ENCODE results near the gene TEX9. TPM values are rescaled to one million over a fixed set of nuclear protein-coding genes. Genes with fewer than 3 reads are reported as not detected.

Gene TEX9
- total and polyA plus RNA-seq, 4 experiments from 2014 or later, result 0.37 to 2.3 (median 2.2) TPM; not detected in 1

DNA sequence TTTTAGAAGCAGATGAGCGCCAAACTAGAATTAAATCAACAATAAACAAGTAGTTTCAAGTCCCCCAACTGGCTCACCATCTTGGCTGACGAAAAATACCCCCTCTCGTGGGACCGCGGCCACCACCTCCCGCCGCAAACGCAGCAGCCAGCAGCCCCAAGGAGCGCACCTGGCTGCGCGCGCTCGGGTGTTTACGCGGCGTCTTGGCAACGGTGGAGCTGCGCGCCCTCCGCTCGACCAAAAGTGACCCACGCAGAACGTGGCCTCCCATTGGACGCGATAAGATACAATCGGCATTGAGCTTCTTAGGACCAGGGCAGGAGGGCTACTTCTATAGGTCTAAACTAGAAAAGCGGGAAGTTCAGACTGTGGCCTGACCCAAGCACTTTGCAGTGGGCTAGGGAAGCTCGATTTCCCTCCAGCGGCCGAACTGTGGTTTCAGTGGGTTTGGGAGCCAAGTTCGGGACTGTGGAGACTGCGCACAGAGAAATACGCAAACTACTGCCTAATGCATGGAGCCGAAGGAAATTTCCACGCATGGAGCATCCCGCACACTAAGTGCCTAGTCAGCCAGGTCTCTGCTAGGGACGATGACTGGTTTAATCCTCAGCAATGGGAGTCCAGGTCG is 99.8 kb downstream of the TEX9 start, which contains the start of gene MNS1:
Gene MNS1, minus strand, starts transcription at position 245 of the 628 bp plus-strand sequence. Its CDS starts 165 bp downstream, at position 80.
- no peak within 1 kb of the TSS for H3K27ac ChIP-seq (ENCODE audit: low read depth, low read length)
- no peaks in the 10 kb centered on the region for H3K36me3 Mint-ChIP-seq
- no peaks in the 10 kb centered on the region for H3K9me3 Mint-ChIP-seq
- peak; percentile 40 to 62 (median 47) for DNase-seq
- H3K4me1 Mint-ChIP-seq, result peaks cover 17 to 22% (median 19%) of the 10 kb centered on the region in 4 donors
- H3K4me3 Mint-ChIP-seq, result peak within 1 kb of the TSS; percentile 53 to 87 (median 72)
- H3K27ac Mint-ChIP-seq, result peak within 1 kb of the TSS in 2 of 7 donors; percentile 44 to 59
- H3K36me3 ChIP-seq (ENCODE audit: insufficient read depth, low read length), result no peaks in the 10 kb centered on the region
- peaks cover 15 to 17% of the 10 kb centered on the region in 2 donors for H3K27me3 Mint-ChIP-seq
- POLR2A ChIA-PET (ENCODE audit: partially characterized antibody), result no interaction called here
- intact Hi-C loops (cut with micrococcal nuclease), result no loop called here
- H3K4me3 ChIP-seq (ENCODE audit: low read length in 2 of 2), result peak within 1 kb of the TSS in 1 of 2 donors; percentile 42
- H3K4me1 ChIP-seq (ENCODE audit: insufficient read depth, low read length), result peaks cover 14% of the 10 kb centered on the region
- no peaks in the 10 kb centered on the region for H3K9me3 ChIP-seq (ENCODE audit: control insufficient read depth in 1 of 2, low read length in 2 of 2)
- CTCF ChIA-PET (ENCODE audit: partially characterized antibody), result no interaction called here
- no peaks in the 10 kb centered on the region for H3K27me3 ChIP-seq (ENCODE audit: insufficient read depth, low read length)

DNA sequence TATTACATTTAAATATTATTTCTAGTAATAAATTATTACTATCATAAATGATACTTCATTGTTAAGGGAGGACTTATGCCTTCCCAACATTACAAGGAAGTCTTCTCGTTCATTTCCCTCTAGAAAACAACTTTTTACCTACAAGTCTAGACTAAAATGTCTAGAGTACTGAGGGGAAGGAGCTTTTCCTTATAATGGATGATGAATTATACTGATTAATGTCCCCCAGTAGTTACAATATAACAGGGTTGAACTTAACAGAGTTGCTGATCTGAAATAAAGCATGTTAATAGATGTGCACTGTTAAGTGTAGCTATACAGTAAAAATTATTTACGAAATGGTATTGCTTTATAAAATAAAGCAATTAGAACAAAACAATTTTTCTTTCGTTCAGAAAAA is 102.4 kb downstream of the TEX9 start:
- Histone ChIP-seq H3K9me3 (ENCODE audit: control insufficient read depth in 1 of 2, low read length in 2 of 2) (no peaks in the 10 kb centered on the region), H3K4me1 (ENCODE audit: insufficient read depth, low read length) (peaks cover 14% of the 10 kb centered on the region), H3K27me3 (ENCODE audit: insufficient read depth, low read length) (no peaks in the 10 kb centered on the region), H3K36me3 (ENCODE audit: insufficient read depth, low read length) (no peaks in the 10 kb centered on the region), H3K27ac (ENCODE audit: low read depth, low read length) (no peak overlapping the region), H3K4me3 (ENCODE audit: low read length in 2 of 2) (no peak overlapping the region)
- peaks cover 17 to 22% (median 19%) of the 10 kb centered on the region in 4 donors for H3K4me1 Mint-ChIP-seq
- intact Hi-C loops (cut with micrococcal nuclease), result no loop called here
- peaks cover 13 to 15% of the 10 kb centered on the region in 2 donors for H3K27me3 Mint-ChIP-seq
- ChIA-PET CTCF (ENCODE audit: partially characterized antibody) (no interaction called here), POLR2A (ENCODE audit: partially characterized antibody) (no interaction called here)
- H3K27ac Mint-ChIP-seq, result no peak overlapping the region
- DNase-seq, result no peak
- peak overlapping the region in 1 of 8 donors; percentile 85 for H3K4me3 Mint-ChIP-seq
- H3K36me3 Mint-ChIP-seq, result no peaks in the 10 kb centered on the region
- H3K9me3 Mint-ChIP-seq, result no peaks in the 10 kb centered on the region

DNA sequence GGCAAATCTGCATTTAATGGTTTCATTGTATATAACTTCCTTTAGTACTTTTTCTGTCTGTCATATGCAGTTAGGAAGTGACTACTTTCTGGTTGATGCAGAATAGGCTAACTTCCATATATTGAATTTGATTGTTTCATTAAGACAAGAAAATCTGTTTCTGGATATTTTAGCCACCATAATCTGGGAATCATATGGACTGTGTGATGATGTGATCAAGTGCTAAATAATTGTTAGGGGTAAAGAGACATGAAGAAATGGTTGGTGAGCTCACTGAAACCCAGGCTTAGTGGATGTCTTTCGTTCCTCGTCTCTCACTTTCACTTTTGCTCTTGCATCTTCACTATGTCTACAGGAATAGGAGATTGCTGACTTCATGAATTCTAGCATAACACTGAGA is 103.2 kb downstream of the TEX9 start:
- POLR2A ChIA-PET (ENCODE audit: partially characterized antibody), result no interaction called here
- peak in 4 of 5 donors; percentile 3 to 16 (median 10) for DNase-seq
- Mint-ChIP-seq H3K4me3 (peak overlapping the region; percentile 73 to 91 (median 87)), H3K36me3 (no peaks in the 10 kb centered on the region), H3K9me3 (no peaks in the 10 kb centered on the region), H3K27me3 (peaks cover 13 to 16% of the 10 kb centered on the region in 2 donors), H3K4me1 (peaks cover 17 to 22% (median 19%) of the 10 kb centered on the region in 4 donors), H3K27ac (peak overlapping the region in 6 of 7 donors; percentile 9 to 84 (median 59))
- intact Hi-C loops (cut with micrococcal nuclease), result no loop called here
- H3K27ac ChIP-seq (ENCODE audit: low read depth, low read length), result no peak overlapping the region
- CTCF ChIA-PET (ENCODE audit: partially characterized antibody), result no interaction called here
- H3K9me3 ChIP-seq (ENCODE audit: control insufficient read depth in 1 of 2, low read length in 2 of 2), result no peaks in the 10 kb centered on the region
- H3K36me3 ChIP-seq (ENCODE audit: insufficient read depth, low read length), result no peaks in the 10 kb centered on the region
- H3K4me3 ChIP-seq (ENCODE audit: low read length in 2 of 2), result peak overlapping the region in 1 of 2 donors; percentile 33
- no peaks in the 10 kb centered on the region for H3K27me3 ChIP-seq (ENCODE audit: insufficient read depth, low read length)
- H3K4me1 ChIP-seq (ENCODE audit: insufficient read depth, low read length), result peaks cover 14% of the 10 kb centered on the region

DNA sequence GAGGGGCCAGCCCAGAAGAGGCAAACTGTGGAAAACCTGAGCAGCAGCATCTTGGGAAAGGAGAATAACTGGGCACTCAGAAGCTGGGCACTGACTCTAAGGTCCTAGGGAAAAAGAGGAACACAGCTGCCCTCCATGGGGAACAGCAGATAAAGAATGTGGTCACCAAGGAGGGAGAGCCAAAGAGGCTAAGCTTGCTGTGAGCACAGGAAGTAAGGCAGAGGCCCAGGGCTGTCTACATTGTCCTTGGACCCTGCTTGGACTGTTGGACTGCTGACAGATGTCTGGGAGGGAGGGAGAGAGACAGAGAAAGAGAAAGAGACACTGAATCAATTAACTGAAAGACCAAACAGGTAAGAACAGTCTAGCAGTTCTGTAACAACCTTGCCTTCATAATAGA is 104.3 kb downstream of the TEX9 start:
- Histone ChIP-seq H3K27ac (ENCODE audit: low read depth, low read length) (no peak overlapping the region), H3K36me3 (ENCODE audit: insufficient read depth, low read length) (no peaks in the 10 kb centered on the region), H3K9me3 (ENCODE audit: control insufficient read depth in 1 of 2, low read length in 2 of 2) (no peaks in the 10 kb centered on the region), H3K27me3 (ENCODE audit: insufficient read depth, low read length) (no peaks in the 10 kb centered on the region), H3K4me1 (ENCODE audit: insufficient read depth, low read length) (peaks cover 12% of the 10 kb centered on the region), H3K4me3 (ENCODE audit: low read length in 2 of 2) (no peak overlapping the region)
- no peaks in the 10 kb centered on the region for H3K9me3 Mint-ChIP-seq
- H3K27ac Mint-ChIP-seq, result no peak overlapping the region
- DNase-seq, result no peak
- no peaks in the 10 kb centered on the region for H3K36me3 Mint-ChIP-seq
- H3K4me3 Mint-ChIP-seq, result peak overlapping the region in 1 of 8 donors; percentile 11
- ChIA-PET CTCF (ENCODE audit: partially characterized antibody) (interaction anchor here (1.4 kb wide), 1 partner anchor 27 kb away, joined by 3 read pairs; no protein-coding TSS in a partner anchor), POLR2A (ENCODE audit: partially characterized antibody) (no interaction called here)
- H3K27me3 Mint-ChIP-seq, result peaks cover 10 to 11% of the 10 kb centered on the region in 2 donors
- H3K4me1 Mint-ChIP-seq, result peaks cover 15 to 18% (median 16%) of the 10 kb centered on the region in 4 donors
- intact Hi-C loops (cut with micrococcal nuclease), result no loop called here

DNA sequence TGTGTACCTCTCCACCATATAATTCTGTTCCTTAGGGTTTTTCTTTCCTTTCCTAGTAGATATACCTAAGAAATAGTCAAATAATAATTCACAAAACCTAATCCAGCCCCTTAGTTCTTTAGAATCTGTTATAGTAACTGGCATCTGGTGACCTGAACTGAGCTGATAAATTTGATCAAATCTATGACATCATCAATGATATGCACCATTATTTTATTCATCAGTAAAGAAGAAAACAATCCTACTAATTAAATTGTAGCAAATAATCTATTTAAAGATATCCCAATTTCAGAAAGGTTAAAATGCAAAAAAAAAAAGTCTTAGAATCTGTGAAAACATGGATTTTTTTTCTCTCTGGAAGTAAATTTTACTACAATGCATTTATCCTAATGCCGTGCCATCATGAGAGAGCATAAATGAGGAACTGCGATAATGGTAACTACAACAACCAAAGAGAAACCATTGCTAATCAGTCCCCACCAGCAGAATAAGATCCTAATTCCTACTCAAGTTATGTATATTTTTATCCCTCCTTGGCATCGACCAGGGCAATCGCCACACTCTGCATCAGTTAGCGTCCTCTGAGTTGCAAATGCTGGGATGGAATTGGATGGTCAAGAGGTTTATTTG is 106.3 kb downstream of the TEX9 start:
- intact Hi-C loops (cut with micrococcal nuclease), result no loop called here
- Mint-ChIP-seq H3K9me3 (peaks cover 0 to 2% (median 0%) of the 10 kb centered on the region in 8 donors), H3K4me1 (peaks cover 7 to 11% (median 9%) of the 10 kb centered on the region in 4 donors), H3K36me3 (no peaks in the 10 kb centered on the region), H3K27ac (no peak overlapping the region), H3K4me3 (no peak overlapping the region), H3K27me3 (peaks cover 0 to 3% of the 10 kb centered on the region in 2 donors)
- no peak for DNase-seq
- no peaks in the 10 kb centered on the region for H3K27me3 ChIP-seq (ENCODE audit: insufficient read depth, low read length)
- H3K4me3 ChIP-seq (ENCODE audit: low read length in 2 of 2), result no peak overlapping the region
- POLR2A ChIA-PET (ENCODE audit: partially characterized antibody), result no interaction called here
- H3K36me3 ChIP-seq (ENCODE audit: insufficient read depth, low read length), result no peaks in the 10 kb centered on the region
- CTCF ChIA-PET (ENCODE audit: partially characterized antibody), result interaction anchor here (0.6 kb wide), 1 partner anchor 20 kb away, joined by 3 read pairs; no protein-coding TSS in a partner anchor
- peaks cover 4% of the 10 kb centered on the region for H3K4me1 ChIP-seq (ENCODE audit: insufficient read depth, low read length)
- no peaks in the 10 kb centered on the region for H3K9me3 ChIP-seq (ENCODE audit: control insufficient read depth in 1 of 2, low read length in 2 of 2)
- no peak overlapping the region for H3K27ac ChIP-seq (ENCODE audit: low read depth, low read length)

DNA sequence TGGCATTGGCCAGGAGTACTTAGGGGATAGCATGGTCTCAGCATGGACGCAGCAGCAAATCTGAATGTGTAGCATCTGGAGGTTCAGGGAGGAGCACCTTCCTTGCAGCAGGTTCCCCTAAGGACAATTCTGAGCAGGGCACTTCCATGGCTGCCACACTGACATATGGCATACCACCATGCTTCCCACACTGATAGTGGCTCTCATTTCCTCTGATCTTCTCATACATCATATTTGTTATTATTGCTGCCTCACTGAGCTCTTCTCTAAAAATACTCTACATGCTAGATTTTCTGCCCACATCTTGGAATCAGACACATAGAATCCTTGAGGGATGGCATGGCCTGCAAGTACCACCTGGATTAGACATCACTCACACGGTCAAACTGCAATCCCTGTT is 107.1 kb downstream of the TEX9 start:
- Mint-ChIP-seq H3K27ac (no peak overlapping the region), H3K9me3 (peaks cover 0 to 3% (median 0%) of the 10 kb centered on the region in 8 donors), H3K27me3 (peaks cover 0 to 3% of the 10 kb centered on the region in 2 donors), H3K36me3 (no peaks in the 10 kb centered on the region), H3K4me3 (no peak overlapping the region), H3K4me1 (peaks cover 7 to 11% (median 9%) of the 10 kb centered on the region in 4 donors)
- ChIA-PET CTCF (ENCODE audit: partially characterized antibody) (no interaction called here), POLR2A (ENCODE audit: partially characterized antibody) (no interaction called here)
- no peaks in the 10 kb centered on the region for H3K27me3 ChIP-seq (ENCODE audit: insufficient read depth, low read length)
- no peak for DNase-seq
- H3K27ac ChIP-seq (ENCODE audit: low read depth, low read length), result no peak overlapping the region
- peaks cover 4% of the 10 kb centered on the region for H3K4me1 ChIP-seq (ENCODE audit: insufficient read depth, low read length)
- H3K4me3 ChIP-seq (ENCODE audit: low read length in 2 of 2), result no peak overlapping the region
- no peaks in the 10 kb centered on the region for H3K36me3 ChIP-seq (ENCODE audit: insufficient read depth, low read length)
- intact Hi-C loops (cut with micrococcal nuclease), result no loop called here
- H3K9me3 ChIP-seq (ENCODE audit: control insufficient read depth in 1 of 2, low read length in 2 of 2), result no peaks in the 10 kb centered on the region

DNA sequence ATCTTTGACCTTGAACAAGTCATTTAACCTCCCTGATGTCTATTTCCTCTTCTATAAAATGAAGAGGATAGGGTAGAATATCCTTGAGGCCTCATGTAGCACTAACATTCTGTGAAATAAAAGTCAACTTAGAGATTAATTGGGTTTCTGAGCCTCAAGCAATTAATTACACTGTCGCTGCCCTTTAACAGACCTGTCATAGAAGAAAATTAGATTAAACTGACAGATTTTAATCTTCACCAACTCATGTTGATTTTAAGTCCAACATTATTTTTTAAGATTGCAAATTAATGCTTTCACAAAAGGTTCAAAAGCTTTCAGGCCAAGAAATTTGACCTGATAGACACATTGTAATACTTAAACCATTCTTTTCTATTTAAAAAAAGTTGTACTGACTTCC is 107.8 kb downstream of the TEX9 start:
- H3K36me3 Mint-ChIP-seq, result no peaks in the 10 kb centered on the region
- intact Hi-C loops (cut with micrococcal nuclease), result no loop called here
- ChIA-PET CTCF (ENCODE audit: partially characterized antibody) (no interaction called here), POLR2A (ENCODE audit: partially characterized antibody) (no interaction called here)
- peaks cover 5 to 9% (median 7%) of the 10 kb centered on the region in 4 donors for H3K4me1 Mint-ChIP-seq
- peaks cover 0 to 3% (median under 1%) of the 10 kb centered on the region in 8 donors for H3K9me3 Mint-ChIP-seq
- Histone ChIP-seq H3K9me3 (ENCODE audit: control insufficient read depth in 1 of 2, low read length in 2 of 2) (no peaks in the 10 kb centered on the region), H3K4me1 (ENCODE audit: insufficient read depth, low read length) (no peaks in the 10 kb centered on the region), H3K27ac (ENCODE audit: low read depth, low read length) (no peak overlapping the region), H3K4me3 (ENCODE audit: low read length in 2 of 2) (no peak overlapping the region), H3K36me3 (ENCODE audit: insufficient read depth, low read length) (no peaks in the 10 kb centered on the region), H3K27me3 (ENCODE audit: insufficient read depth, low read length) (no peaks in the 10 kb centered on the region)
- H3K27me3 Mint-ChIP-seq, result peaks cover 1 to 3% of the 10 kb centered on the region in 2 donors
- H3K4me3 Mint-ChIP-seq, result no peak overlapping the region
- DNase-seq, result no peak
- H3K27ac Mint-ChIP-seq, result no peak overlapping the region
